NB4 (cell line): ENCODE data around the gene PHF14.

Source experiments
- DNase-seq: peaks from one replicate; pipeline ENCODE4 v3.0.0; 2010; ENCODE audit warnings: low read depth
- H3K4me3 ChIP-seq: one replicate; pipeline ENCODE4 v1.5.1; 2011; ENCODE audit warnings: mild to moderate bottlenecking, low read depth, low read length, moderate library complexity
- CTCF ChIP-seq: IDR thresholded peaks from one replicate; pipeline ENCODE4 v1.5.1; 2012; ENCODE audit warnings: low read depth, low read length
- MAX ChIP-seq: IDR thresholded peaks from 2 replicates; pipeline ENCODE4 v1.6.1; 2011; ENCODE audit warnings: low read depth, low read length
- MYC ChIP-seq: IDR thresholded peaks from 2 replicates; pipeline ENCODE4 v1.6.1; 2011; ENCODE audit warnings: low read depth, low read length
- POLR2A ChIP-seq: IDR thresholded peaks from 2 replicates; pipeline ENCODE4 v1.6.1; 2011; ENCODE audit warnings: mild to moderate bottlenecking; ENCODE audit not compliant: insufficient read length; ENCODE audit errors: extremely low read depth

The PHF14 gene

DNA sequence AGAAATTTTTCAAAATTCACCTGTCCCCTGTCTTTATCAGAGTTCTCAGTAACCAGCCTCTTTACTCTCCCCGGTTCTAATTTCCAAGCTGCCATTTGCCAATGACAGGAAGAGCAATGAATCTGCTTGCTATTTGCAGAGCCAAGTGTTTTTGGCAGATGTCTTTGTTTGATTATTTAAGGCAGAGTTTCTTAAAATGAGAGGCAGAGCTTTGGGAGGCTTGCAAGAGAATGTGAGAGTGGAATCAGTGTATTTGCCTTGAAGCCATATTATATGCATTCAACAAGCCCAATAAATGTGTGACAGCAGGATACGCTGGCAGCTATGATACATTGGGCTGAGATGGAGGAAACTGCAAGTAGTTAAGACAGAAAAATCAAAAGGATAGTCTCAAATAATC is 196.5 kb downstream of the PHF14 start:
- DNase-seq = no peak

GRCh38 chr7:11170863-11171568 is 197.3 kb downstream of the PHF14 start:
- no peak for TF ChIP-seq MAX
- TF ChIP-seq POLR2A = no peak
- no peak for TF ChIP-seq MYC
- TF ChIP-seq CTCF = no peak
- no peak for DNase-seq
- H3K4me3 ChIP-seq = no peak overlapping the region

More for the DNA sequence above, 196.5 kb downstream of the PHF14 start:
- TF ChIP-seq CTCF (no peak), MAX (no peak), MYC (no peak), POLR2A (no peak)
- no peak overlapping the region for H3K4me3 ChIP-seq

- DNase-seq = no peak
- no peak overlapping the region for H3K4me3 ChIP-seq
- TF ChIP-seq MAX = no peak
- no peak for TF ChIP-seq MYC
- no peak for TF ChIP-seq CTCF
- TF ChIP-seq POLR2A = no peak
These were observed 198.0 kb downstream of the PHF14 start for GRCh38 chr7:11171569-11172192.

- no peak overlapping the region for H3K4me3 ChIP-seq
- TF ChIP-seq MAX (no peak), MYC (no peak), POLR2A (no peak), CTCF (no peak)
- DNase-seq = no peak
These were observed 199.2 kb downstream of the PHF14 start for GRCh38 chr7:11172835-11173234.

DNA sequence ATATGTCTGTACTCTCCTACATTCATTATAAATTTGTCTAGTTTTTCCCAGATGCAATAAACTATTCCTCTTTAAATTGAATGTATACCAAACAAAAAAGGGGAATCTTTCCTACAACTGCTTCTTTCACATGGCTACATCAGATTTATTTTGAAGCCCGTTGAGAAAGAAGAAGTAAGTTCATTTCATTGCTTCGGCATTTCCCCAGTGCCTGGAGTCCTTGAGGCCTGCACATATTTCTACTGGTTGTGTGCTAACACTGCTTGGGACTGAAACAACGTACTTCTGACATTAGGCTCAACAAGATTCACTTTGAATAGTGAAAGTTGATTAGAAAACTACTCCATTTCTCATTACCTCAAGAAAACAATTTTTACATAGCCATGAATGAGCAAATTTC is 201.7 kb downstream of the PHF14 start:
- TF ChIP-seq CTCF = no peak
- no peak for TF ChIP-seq MAX
- TF ChIP-seq MYC = no peak
- no peak for TF ChIP-seq POLR2A
- H3K4me3 ChIP-seq = no peak overlapping the region
- DNase-seq = no peak
